GM21367 (cell line): Measurements from ENCODE around the gene PRPF40A.

ENCODE experiments used
- ATAC-seq: cut with Tn5 transposase; IDR thresholded peaks from one replicate; pipeline ENCODE4 v1.9.1; 2021; ENCODE audit not compliant: unreplicated experiment

Gene PRPF40A

DNA sequence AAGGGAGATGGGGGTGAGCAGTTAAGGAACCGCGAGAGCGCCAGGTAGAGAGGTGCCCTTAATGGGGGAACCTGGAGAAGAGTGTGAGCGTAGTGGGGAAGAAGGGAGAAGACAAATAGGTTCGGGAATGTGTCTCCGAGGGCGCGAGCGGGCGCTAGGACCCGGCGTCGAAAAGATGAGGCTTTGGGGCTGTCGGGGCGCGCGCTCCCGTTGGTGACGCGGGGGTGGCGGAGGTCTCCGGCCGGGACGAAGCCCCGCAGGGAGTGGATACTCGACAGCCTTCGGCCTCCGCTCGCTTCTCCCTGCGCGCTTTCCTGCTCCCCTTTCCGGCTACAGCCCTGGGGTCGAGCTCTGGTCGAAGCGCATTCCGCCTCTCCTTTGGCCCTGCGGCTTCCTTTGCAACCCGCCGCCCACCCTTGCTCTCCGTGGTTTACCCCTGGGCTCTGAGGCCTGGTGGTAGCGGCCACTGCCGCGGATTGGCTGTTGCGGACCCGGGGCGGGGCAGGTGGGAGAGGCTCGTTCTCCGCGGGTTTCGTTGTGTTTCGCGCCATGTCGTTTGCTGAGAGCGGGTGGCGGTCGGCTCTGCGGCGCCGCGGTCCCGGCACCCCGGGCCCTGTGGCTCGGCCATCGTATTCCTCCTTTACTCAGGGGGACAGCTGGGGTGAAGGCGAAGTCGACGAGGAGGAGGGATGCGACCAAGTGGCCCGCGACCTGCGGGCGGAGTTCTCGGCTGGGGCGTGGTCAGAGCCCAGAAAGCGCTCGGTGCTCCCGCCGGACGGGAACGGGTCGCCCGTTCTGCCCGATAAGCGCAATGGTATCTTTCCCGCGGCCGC is 1.0 kb upstream of the PRPF40A start, which contains the start of gene ARL6IP6:
TSS of gene ARL6IP6 (plus strand) at position 545 of the 833 bp plus-strand sequence. CDS start at position 550, 5 bp downstream.
- ATAC-seq, result peak; percentile 65

DNA sequence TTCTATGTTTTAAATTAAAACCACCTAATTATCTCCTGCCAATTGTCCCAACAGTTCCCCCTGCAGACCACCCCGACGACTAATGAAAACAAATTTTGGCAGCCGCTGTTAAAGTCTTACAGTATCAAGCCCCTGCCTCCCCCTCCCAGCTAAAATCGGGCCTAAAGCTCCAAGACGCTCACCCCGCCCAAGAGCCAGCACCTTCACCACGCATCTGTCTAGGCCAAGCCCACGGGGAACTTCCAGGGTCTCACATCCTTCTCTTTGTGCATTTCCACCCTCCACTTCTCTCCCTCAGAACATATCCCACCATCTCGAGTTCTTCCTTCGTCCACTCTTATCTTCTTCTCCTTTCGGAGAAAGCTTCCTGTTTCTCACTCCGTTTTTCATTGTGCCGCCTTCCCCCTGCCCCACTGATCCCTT is 445 bp downstream of the PRPF40A start:
- no peak for ATAC-seq

DNA sequence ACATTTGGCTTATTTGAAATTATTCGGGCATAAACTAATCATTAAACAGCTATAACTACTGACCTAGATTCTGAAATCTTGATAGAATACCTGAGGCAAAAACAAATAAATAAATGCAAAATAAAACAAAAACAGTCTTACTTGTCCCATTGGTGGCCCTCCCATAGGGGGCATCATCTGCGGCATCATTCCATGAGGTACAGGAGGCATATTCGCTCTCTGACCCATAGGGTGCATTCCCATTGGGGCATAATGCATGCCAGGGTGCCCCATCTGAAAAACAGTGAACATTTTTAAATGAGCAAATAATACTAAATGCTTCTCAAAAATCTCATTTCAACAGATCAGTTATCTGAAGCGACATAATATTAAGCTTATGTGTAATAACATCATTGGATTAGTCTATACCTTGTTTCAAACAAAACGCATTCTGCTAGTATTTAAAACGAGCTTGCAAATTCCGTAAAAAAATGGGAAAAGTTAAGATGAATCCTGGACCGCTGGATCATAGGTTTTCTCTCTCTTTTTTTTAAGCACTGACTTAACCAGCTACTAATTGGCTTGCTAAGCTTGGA is 1.3 kb downstream of the PRPF40A start:
- no peak for ATAC-seq

DNA sequence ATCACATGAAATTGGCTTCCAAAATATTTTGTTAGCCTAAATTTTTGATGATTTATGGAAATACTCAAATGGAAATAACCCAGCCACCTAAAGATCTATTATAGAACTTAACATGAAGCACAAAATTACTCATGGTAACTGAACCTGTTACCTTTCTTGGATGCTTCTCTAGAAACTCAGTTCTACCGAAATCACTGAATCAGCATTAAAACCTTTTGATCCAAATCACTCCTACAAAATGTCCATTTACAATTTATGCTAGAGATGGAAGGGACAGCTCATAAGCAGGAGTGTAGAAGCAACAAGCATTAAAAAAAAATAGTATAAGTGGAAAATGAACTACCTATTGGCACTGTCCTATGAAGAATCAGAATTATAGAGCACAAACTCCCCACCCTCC is 2.1 kb downstream of the PRPF40A start:
- no peak for ATAC-seq

DNA sequence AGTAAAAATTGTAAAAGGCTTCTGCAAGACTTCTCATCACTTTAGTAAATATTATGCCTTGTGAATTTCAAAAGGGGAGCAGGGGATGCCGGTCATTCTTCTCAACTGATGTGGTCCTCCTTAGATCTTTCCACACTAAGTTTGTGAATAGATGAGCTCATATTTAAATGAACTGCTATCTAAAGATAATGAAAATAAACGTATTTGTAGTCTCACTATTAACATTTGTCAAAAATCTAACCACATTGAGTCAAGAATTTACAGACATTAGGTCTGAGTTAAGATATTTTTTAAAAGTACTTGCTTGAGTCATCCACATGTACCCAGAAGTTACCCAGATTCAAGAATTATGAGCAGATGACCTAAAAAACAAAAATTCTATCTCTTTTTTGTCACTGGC is 6.5 kb downstream of the PRPF40A start:
- no peak for ATAC-seq

DNA sequence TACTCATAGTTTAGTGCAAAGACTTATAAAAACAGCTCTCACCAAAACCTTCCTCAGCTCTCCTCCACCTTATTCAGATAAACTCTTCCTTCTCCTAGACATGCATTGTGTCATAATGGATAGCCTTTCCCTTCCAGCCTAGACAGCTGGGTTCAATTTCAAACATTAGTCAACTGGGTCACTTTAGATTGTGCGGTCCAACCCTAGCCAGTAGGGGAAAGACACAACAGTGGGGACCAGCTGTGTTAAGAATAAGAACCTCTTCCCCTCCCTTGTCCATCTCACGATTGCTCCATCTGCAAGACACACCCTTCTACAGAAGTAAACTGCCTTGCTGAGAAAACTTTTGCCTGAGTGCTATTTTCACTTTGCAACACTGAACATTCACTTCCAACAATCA is 8.5 kb downstream of the PRPF40A start:
- no peak for ATAC-seq

DNA sequence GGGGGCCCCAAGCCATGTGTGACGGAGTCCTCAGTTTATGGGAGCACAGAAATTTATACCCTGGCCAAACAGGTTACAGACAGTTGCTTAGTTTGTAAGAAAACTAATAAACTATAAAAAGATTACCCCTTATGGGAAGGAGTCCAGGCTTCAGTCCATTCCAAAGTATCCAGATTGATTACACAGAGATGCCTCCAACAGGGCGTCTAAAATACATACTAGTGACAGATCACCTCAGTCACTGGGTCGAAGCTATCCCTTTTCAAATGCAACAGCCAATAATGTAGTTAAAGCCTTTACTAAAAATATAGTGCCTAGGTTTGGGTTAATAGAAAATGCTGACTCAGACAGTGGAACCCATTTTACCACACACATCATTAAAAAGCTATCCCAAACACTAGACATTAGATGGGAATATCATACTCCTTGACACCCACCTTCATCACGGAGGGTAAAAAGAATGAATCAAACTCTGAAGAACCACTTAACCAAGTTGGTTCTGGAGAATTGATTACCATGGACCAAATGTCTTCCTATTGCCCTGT is 10.7 kb downstream of the PRPF40A start:
- ATAC-seq, result no peak

DNA sequence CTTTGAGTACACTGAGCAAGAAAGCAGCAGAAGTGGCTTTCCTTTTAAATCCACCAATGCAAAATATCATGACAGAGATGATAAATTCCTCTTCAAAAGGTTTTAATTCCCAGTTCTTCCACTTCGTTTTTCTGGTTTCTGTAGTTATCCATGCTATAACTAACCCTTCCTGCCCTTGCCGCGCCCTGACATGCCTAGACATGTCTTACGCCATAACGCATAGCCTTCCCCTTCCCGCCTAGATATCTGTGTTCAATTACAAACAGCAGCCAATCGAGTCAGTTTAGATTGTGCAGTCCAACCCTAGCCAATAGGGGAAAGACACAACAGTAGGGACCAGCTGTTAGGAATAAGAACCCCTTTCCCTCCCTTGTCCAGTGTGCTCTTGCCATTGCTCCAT is 16.1 kb downstream of the PRPF40A start:
- no peak for ATAC-seq

DNA sequence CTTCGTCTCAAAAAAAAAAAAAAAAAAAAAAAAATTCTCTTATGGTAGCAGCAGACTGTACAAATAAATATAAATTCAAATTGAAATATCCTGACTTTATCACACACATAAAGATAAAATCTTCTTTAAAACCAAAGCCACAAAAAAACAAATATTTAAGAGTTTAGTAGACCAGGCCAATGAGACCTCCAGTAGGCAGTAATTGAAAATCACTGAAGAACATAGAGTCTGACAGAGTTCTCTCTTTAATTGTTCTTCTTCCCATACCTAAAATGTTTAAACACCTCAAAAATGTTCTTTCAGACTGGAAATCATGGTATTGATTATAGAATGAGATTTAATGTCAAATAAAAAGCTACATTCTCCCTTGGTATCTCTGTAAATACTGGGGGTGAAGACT is 20.8 kb downstream of the PRPF40A start:
- no peak for ATAC-seq

DNA sequence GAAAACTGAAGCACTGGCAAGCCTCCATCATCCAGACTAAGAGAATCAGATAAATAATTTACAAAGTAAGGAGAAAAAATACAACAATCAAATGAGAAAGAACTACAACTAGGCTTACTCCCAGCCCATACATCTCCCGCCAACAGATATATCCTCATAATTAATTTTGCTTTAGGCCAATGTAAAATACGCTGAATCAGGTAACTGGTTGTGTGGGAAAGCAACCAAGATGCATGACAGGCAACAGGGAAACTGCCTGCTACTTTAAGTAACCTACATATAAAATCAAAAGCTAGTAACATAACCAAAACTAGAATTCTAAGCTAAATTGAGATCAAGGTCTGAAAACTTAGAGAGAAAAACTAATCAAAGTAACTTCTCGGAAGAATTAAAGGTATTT is 21.5 kb downstream of the PRPF40A start:
- ATAC-seq, result no peak

DNA sequence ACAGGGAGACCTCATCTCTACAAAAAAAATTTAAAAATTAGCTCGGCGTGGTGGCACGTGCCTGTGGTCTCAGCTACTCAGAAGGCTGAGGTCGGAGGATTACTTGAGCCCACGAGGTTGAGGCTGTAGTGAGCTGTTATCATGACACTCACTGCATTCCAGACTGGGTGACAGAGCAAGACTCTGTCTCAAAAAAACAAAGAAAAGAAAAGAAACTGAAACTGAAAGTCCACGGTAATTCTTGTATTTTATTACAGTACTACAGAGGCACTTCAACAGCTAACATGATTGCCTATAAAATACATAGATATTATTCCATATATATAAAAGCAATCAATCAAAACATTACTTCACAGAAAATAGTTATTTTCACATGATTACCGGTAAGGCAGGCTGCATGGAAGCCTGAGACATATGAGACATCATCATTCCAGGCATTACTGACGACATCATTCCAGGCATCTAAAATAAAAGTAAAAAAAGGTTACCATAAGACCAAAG is 23.1 kb downstream of the PRPF40A start:
- ATAC-seq, result no peak

DNA sequence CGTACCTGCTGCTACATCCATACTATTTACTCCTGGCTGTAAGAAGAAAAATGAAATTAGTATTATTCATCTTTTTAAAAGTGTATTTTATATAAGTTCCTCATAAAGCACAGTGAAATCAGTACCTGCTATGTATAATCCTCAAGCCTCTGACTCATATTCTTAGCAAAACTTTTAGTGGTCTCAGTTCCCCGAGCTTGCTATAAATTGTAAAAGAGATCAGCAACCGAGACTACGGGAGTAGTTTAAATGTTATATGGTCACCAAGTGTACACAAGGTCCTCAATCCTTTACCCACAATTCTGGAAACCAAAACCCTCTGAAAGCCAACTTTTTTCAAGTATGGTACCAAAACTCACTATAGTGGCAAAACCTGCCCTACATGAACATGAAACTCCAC is 24.2 kb downstream of the PRPF40A start:
- peak; percentile 68 for ATAC-seq

DNA sequence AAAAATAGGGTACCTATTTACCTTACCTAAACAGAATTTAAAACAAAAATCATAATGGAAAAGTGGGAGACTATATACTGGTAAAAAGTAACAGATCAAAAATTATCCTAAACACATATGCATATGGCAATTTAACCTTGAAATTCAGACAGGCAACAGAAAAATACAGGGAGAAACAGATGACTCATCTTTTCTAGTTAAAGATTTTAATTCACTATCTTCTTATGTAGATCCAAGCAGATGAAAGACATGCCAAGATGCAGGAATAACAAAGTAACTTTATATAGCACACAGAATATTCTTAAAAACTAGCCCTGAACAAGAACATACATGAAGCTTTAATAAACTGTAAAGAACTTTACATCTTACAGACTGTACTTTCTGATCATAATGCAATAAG is 30.9 kb downstream of the PRPF40A start:
- no peak for ATAC-seq

DNA sequence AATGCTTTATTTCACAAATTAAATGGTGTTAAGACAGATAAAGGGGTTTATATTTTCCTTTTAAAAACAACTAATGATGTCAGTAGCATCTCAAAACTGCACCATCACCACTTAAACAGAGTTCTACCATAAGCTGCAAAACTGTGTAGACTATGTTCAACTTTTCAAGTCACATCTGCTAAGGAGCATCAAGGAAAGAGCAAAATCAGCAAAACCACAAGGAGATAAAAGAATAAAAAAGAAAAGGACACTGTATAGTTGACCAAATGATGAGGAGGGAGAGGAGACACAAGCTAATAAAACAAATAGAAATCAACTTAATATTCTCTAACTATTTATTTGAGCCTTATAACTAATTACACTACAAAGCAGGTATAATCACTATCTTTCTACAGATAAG is 33.9 kb downstream of the PRPF40A start:
- no peak for ATAC-seq

DNA sequence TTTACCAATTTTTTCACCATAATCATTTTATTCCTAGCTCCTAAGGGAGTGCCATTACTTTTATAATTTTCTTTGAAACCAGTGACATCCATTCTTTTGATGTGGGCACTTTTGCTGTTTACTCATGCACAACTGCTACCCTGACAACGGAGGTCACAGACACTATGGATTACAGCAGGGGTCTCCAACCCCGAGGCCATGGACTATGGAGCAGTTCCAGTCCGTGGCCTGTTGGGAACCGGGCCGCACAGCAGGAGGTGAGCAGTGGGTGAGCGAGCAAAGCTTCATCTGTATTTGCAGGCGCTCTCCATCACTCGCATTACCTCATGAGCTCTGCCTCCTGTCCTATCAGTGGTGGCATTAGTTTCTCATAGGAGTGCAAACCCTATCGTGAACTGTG is 34.6 kb downstream of the PRPF40A start:
- no peak for ATAC-seq

DNA sequence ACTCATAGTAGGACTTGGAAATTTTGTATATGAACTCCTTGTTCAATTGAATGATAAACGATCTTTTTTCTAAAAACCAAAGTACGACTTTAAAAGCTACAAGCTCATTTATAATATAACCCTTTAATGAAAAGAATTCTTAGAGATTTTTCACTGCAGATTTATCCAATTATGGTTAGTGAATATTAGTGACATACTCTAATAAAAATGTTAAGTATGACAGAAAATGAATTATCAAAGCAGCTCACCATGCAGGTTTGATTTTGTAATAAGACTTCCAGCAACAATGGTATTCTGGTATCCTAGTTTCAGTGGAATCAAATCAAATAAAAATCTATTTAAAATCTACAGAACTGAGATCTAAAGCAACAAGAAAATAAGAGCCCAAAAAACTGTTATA is 38.5 kb downstream of the PRPF40A start:
- no peak for ATAC-seq

DNA sequence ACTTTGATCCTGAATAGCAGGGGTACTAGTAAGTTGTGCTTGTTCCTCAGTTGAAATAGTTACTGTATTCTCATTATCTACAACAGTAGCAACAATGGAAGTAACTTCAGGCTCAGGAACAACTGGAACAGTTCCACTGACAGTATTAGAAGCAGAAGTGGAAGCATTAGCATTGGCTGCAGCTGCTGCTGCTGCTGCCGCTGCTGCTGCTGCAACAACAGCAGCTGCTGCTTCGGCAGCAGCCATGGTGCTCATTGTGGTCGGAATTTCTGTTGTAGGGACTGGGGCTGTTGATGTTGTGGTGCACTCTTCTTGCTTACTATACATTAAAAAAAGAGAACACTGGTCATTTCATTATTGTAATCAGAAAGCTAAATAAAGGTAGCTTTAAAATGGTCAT is 40.8 kb downstream of the PRPF40A start:
- ATAC-seq, result no peak

DNA sequence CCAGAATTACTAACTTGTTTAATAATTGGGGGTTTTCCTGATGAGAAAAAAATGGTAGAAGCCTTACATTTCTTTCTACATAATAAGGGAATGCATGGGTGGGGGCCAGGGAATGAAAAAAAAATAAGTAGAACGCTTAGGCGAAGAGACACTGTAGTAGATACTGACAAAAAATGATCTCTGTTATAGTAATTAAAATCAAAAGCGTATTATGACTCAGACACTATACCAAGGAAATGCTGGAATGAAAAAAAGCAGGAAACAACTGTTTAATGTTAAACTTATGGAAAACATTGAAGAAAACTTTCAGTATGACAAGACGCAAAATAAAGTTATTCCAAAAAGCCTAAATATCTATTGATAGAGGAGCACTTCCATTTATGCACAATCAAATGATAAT is 42.9 kb downstream of the PRPF40A start:
- no peak for ATAC-seq

DNA sequence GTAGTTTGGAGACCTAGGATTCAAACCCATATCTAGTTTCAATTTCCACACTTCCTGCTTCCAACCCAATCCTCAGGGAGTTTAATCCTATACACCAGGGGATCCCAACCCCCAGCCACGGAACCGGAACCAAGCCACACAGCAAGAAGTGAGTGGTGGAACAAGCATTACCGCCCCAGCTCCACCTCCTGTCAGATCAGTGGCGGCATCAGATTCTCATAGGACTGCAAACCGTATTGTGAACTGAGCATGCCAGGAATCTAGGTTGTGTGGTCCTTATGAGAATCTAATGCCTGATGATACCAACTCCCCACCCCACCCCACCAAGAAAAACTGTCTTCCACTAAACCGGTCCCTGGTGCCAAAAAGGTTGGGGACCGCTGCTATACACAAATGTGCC is 52.5 kb downstream of the PRPF40A start:
- no peak for ATAC-seq

DNA sequence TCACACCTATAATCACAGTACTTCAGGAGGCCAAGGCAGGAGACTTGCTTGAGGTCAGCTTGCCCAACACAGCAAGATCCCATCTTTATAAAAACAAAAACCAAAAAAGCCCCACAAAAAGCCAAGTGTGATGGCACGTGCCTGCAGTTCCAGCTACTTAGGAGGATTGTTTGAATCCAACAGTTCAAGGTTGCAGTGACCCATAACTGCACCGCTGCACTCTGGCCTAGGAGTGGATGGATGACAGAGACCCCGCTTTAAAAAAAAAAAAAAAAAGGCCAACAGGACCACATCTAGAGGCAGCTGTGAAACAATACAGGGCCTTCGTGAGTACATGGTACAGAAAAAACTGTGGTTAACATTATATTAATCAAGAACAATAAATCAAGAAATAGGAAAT is 56.2 kb downstream of the PRPF40A start:
- ATAC-seq, result no peak

DNA sequence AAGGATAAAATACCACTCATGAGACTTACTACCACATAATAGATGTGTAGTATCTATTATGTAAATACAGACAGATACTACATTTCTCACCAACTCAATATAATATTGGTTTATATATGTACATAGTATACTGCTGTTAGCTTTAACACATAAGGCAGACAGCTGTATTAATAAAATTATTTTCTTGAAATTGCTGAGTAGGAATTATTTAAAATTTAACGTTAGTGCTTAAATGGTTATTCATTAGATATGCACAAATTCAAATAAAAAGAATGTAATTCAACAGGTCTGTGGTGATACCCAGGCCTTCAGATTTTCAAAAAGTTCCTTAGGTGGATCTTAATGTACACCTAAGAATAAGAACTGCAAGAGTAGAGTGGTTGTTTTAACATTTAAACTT is 59.0 kb downstream of the PRPF40A start:
- no peak for ATAC-seq

DNA sequence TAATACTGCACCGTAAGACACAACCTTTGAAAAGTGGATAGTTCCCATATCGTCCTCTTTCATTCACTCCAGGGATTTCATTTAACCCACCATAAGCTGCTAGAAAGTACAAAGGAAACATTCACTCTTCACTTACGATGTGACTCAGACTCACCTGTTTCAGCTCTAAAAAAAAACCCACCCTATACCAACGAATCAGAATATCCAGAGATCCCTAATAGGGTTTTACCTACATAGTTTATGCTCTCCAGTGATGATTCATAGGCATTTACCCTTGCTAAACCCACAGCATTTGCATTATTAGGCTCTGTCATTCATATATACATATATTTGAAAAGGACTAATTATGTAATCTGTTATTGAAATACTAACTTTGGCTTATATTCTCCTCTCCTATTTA is 60.2 kb downstream of the PRPF40A start:
- no peak for ATAC-seq
